GM19351 (cell line): ENCODE results near the gene TEX35.

Source experiments
- ATAC-seq: cut with Tn5 transposase; IDR thresholded peaks from one replicate; pipeline ENCODE4 v1.9.1; 2021; ENCODE audit warnings: mild to moderate bottlenecking, moderate library complexity; ENCODE audit not compliant: unreplicated experiment

The TEX35 gene

GRCh38 chr1:178512566-178513277 lies at the start of gene TEX35:
Gene TEX35 (plus strand): TSS chr1:178513109. CDS start chr1:178513189, 80 bp downstream.
- ATAC-seq: no peak

DNA sequence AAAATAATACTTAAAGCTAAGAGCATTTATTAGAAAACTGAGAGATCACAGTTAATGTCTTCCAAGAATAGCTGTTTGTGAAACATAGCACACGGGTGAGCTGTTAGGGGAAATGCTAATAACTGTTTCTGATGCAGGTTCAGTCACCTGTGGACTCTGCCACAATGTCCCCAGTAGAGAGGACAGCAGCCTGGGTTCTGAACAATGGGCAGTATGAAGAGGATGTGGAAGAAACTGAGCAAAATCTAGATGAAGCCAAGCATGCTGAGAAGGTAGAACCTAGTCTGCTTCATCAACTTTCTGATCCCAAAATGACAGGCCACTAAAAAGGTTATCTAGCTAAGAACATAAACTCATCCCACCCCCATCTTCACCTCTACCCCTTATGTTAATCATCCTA lies 48.8 kb upstream of the TEX35 start:
- no peak for ATAC-seq

- ATAC-seq: no peak
Measured at GRCh38 chr1:178464566-178464965, 48.3 kb upstream of the TEX35 start.

DNA sequence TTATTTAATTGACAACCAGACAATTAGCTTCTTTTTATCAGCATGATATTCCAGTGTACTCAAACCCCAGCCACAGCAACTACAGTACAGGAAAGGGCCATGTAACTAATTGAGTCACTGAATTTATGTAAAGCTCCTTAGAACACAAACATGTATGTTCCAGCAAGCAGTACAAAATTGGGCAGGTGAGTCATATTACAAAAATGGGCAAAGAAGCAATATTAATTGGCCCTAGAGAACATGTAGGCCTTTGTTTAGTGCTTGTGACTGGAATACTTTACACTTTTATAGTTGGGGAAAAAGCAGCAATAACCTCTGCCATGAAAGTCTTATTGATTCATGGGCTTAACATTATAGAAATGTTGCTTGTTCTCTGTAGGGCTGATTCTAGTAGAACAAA lies 47.9 kb upstream of the TEX35 start:
- ATAC-seq: no peak

GRCh38 chr1:178467837-178468236 lies 45.1 kb upstream of the TEX35 start:
- no peak for ATAC-seq

- ATAC-seq: no peak
Measured at GRCh38 chr1:178470411-178470960, 42.4 kb upstream of the TEX35 start.

GRCh38 chr1:178472531-178472930 lies 40.4 kb upstream of the TEX35 start:
- ATAC-seq: no peak

- no peak for ATAC-seq
Measured at GRCh38 chr1:178477373-178477772, 35.5 kb upstream of the TEX35 start.

GRCh38 chr1:178477841-178478240 lies 35.1 kb upstream of the TEX35 start:
- ATAC-seq: no peak

DNA sequence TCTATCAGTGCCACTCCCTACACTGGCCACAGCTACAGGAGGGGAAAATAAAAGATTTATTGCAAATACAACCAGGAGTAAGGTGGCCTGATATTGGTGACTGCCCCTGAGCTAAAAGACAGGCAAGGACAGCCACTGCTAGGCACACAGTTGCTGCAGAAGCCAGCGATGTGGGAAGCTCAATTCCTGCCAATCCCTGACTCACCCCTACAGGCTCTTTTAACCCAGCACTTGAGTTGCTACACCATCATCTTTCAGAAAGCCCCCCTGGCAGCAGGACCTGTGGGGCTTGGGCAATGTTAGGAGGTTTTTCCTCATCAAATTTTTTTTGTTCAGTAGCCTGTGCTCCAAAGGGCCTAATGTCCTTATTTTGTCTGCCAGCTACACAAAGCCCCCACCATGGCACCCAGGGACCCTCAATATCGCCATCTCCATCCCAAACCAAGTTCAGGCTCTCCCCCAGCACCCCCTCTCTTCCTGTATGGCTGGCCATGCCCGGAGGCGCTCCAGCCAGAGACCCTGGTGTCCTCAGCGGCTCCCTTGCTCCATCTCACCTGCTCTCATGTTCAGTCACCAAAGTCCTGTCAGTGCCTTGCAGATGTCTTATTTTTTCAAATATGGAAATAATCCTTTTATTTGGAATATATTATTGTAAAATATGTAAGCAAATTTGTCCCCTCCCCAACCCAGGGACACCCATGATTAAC lies 29.5 kb upstream of the TEX35 start:
- no peak for ATAC-seq

DNA sequence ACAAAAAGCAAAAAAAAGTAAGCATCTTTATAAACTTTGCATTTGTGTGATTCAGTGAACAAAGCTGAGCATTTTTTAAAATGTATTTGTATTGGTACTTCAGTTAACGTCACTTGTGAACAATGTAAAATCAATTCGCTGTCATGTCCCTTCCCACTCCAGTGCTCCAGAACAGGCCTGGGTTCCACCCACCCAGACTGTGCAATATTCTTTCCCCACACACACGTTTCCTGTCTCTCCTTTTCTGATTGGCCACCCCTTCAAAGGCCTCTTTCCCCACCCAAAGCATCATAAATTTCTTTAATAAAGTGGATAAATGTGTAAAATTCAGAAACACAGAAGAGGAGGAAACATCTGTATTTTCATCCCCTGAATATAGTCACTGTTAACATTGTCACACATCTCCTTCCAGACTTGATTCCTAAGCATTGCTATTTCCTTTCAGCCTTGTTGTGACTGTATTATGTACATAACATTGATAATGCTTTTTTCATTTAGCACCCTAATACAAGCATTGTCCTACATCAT lies 28.1 kb upstream of the TEX35 start:
- ATAC-seq: no peak

DNA sequence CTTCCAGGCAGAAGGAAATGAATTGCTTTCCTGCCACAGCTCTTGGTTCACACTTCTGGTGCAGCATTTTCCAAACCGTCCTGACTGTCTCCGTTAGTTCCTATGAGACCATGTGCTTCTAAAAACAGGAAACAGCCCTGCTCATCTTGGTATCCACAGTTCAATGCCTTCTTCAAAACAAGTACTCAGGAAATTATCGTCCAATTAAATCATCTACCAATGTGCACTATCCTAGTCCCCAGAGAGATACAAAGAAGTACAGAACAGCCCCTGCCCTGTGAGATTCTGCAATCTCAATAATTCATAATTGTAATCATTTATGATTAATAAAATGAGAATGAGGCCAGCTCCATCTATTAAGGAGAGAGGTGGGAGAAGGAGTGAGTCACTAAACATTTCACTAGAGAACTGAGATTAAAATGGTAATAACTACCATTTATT lies 27.3 kb upstream of the TEX35 start:
- ATAC-seq: no peak

DNA sequence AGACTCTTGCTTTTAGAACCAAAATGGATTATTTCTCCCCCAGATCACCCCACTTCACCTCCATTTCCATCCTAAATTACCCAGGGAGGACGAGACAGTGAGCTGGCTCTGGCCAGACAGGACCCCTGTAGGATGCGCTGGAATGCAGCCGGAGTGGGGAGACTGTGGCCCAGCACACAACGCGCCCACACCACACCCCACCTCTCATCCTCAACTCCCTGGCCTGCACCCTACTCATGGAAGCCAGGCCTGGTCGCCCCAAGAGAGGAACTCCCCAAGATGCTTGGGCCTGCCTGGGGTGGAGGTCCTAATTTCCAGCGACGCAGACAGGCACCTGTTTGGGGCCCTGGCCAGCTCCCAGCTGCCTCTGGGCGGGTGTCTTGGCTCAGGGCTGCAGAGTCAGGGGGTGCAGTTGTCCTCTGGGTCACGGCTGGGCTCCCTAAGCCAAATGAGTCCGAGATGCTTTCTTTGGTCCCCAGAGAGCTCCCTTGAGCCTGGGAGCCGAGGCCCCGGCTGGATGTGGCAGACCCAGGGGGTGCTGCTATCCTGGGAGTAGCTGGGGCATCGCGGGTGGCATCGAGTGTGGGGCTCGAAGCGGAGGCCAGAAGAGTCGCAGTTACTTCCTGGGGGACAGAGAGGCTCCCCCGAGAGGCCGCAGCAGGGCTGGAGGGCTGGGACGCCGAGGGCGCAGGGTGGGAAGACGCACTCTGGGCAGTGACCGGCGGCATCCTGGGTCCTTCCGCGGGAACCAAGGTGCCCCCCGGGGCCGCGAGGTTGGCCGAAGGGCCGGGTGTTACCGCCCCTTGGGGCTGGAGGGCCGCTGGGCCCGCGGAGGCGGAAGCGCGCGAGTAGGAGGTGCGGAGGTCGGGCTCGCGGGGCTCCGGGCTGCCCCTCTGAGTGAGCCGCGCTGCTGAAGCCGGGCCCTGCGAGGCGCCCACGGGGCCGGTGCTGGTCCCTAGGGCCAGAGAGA lies 26.5 kb upstream of the TEX35 start:
- no peak for ATAC-seq

DNA sequence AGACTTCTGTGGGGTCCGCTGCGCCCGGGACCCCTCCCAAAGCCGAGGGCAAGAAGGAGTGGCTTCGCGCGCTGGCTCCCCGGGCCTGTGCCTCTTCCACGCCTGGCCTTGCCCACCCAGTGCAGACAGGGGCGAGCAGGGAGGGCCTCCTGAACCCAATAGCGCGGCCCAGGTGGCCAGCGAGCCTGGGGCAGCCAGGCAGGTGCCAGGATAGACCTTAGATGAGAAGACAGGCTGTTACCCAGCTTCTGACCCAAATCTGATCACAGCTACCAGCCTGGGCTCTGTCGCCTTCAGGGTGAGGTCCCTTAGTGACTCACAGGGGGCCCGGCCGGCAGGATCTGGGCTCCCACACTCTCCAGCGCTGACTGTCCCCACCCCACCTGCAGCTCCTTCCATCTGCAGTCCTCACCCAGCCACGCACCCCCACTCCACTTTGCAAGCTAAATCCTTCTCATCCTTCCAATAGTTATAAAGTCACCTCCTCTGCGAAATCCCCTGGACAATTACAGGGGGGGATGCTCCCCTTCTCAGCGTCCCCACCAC lies 25.8 kb upstream of the TEX35 start:
- ATAC-seq: no peak

DNA sequence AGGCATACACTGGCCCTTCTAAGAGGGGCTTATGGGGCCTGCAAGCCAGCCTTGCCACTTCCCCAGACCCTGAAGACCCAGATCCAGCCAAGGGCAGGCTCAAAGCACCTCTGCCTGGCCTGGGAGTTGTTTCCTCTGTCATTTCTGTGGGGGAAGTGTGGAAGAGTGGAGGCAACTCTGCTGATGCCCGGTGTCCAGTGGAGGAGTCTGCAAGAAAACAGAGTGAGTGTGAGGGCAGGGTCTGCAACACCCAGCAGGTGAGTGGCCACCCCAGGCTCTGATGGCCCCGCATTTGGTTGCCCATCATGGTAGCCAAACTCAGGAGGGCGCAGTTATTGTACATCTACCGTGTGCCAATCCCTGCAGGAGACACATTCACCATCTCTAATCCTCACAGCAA lies 24.5 kb upstream of the TEX35 start:
- no peak for ATAC-seq

DNA sequence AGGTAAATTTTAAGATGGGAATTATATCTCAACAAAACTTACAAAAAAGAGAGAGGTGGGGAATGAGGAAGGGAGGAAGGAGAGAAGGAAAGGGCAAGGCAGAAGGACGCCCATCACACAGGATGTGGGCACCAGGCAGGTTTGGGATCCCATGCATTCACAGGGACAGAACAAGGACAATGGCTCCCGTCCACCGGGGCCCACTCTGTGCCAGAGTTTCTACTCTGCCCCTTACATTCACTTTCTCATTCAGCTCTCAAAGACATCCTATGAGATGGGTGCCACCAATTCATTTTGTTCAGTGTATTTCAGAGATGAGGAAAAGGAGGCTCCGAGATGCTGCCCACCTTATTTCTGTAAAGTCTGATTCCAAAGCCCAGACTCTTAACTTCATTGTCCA lies 23.5 kb upstream of the TEX35 start:
- ATAC-seq: no peak

DNA sequence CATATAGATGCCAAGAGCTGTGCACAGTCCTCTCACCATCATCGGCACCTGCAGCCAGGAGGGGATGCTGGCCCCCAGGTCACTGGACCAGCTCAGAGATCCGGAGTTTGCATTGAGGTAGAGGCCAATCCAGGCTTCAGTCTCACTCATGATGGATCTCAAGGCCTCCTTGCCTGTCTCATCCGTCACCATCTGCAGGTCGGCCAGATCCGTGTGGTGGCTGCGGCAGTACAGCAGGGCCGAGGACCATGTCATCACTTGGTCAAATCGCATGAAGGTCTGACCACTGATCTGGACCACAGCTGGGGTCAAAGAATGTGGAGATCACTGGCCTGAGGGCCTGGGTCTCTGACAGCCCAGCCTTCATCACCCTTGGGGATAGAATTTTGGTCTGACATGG lies 22.8 kb upstream of the TEX35 start:
- no peak for ATAC-seq

GRCh38 chr1:178490967-178491366 lies 21.9 kb upstream of the TEX35 start:
- no peak for ATAC-seq

GRCh38 chr1:178491721-178492120 lies 21.2 kb upstream of the TEX35 start:
- ATAC-seq: no peak

DNA sequence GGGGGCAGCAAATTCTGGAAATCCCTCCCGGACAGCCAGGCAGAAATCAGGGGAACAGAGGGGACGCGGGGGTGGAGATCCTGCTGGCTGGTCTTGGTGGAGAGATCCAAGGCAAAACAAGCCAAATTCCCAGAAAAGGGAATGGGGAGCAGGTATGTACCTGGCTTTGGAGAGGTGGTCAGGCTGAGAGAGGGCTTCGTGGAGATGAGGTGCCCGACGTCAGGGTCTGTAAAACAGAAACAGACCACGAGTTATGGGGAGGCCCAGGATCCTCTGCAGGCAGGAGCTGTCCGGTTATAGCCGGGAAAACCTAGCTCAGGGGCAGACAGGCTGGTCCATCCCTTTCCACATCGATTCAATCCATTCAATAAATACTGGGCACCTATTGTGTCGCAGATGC lies 20.6 kb upstream of the TEX35 start:
- no peak for ATAC-seq
